Measurements from ENCODE around the gene GARIN5B. TPM values are rescaled to one million over a fixed set of nuclear protein-coding genes. Genes with fewer than 3 reads are reported as not detected.

GARIN5B gene
- total RNA-seq, 1 donor from 2014 or later: not detected

- TF ChIP-seq CTCF (IDR thresholded peaks at IDR 0.05; ENCODE audit: borderline replicate concordance): no peak
- intact Hi-C loops (cut with micrococcal nuclease): no loop called here
Observed at GRCh38 chr19:55385724-55386492, 22.8 kb upstream of the GARIN5B start, which contains the start of gene RPL28. RPL28 (plus strand) TSS chr19:55385932; CDS start chr19:55386358, 426 bp downstream.

DNA sequence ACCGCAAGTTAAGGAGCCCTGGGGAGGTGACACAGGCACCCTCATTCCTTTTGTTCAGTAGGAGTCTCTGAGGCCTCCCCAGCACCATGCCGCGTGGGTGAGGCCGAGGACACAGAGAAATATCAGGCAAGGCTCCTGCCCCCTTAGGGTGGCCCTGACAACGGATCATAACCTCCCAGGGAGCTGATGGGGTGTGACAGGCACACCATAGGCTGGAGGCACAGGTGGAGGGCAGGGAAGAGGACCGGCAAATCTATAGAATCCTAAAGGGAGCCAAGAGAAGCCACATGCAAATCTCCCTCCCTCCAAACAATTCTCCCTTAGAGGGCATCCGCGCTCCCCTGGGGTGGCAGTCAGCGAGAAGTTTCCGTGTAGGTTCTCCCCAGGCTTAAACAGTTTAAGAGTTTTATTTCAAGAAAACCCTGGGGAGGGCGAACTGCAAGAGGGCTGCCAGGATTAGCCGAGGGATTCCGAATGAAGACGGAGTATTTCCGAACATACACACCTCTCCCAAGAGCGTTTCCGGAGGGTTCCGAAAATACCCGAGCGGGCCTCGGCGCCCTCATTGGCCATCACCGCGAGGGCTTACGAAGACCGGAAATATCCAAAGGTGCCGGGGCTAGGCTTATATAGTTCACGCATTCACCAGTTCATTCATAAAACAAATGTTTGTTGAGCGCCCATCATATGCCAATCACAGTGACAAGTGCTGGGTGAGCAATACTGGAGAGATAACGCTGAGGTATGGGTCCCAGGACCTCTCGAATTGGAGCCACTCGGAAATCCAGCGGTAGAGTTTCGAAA, 22.1 kb upstream of the GARIN5B start:
- H3K27me3 ChIP-seq (ENCODE audit: low read depth): no peaks in the 10 kb centered on the region
- H3K4me3 ChIP-seq: peak overlapping the region; percentile 85
- intact Hi-C loops (cut with micrococcal nuclease): no loop called here
- no peak for TF ChIP-seq CTCF (IDR thresholded peaks at IDR 0.05; ENCODE audit: borderline replicate concordance)
- DNase-seq: peak; percentile 97
- H3K9me3 ChIP-seq (replicated peaks): no peaks in the 10 kb centered on the region
- H3K27ac ChIP-seq (replicated peaks): peak overlapping the region; percentile 95
- peaks cover 32% of the 10 kb centered on the region for H3K36me3 ChIP-seq
- peaks cover 59% of the 10 kb centered on the region for H3K4me1 ChIP-seq

More at GRCh38 chr19:55385724-55386492, 22.8 kb upstream of the GARIN5B start, which contains the start of gene RPL28:
- Histone ChIP-seq H3K4me3 (peak within 1 kb of the TSS; percentile 85), H3K4me1 (peaks cover 64% of the 10 kb centered on the region), H3K36me3 (peaks cover 39% of the 10 kb centered on the region), H3K27ac (replicated peaks) (peak within 1 kb of the TSS; percentile 95), H3K9me3 (replicated peaks) (no peaks in the 10 kb centered on the region), H3K27me3 (ENCODE audit: low read depth) (no peaks in the 10 kb centered on the region)
- peak; percentile 97 for DNase-seq

- intact Hi-C loops (cut with micrococcal nuclease): no loop called here
- Histone ChIP-seq H3K27ac (replicated peaks) (peak within 1 kb of the TSS; percentile 95), H3K36me3 (peaks cover 24% of the 10 kb centered on the region), H3K27me3 (ENCODE audit: low read depth) (no peaks in the 10 kb centered on the region), H3K4me3 (peak within 1 kb of the TSS; percentile 85), H3K4me1 (peaks cover 53% of the 10 kb centered on the region), H3K9me3 (replicated peaks) (no peaks in the 10 kb centered on the region)
- peak; percentile 29 for DNase-seq
- TF ChIP-seq CTCF (IDR thresholded peaks at IDR 0.05; ENCODE audit: borderline replicate concordance): no peak
Observed at GRCh38 chr19:55384131-55384919, 21.3 kb upstream of the GARIN5B start, which contains the start of gene TMEM238. TMEM238 (minus strand) TSS chr19:55384292; CDS start chr19:55384259, 33 bp downstream.

DNA sequence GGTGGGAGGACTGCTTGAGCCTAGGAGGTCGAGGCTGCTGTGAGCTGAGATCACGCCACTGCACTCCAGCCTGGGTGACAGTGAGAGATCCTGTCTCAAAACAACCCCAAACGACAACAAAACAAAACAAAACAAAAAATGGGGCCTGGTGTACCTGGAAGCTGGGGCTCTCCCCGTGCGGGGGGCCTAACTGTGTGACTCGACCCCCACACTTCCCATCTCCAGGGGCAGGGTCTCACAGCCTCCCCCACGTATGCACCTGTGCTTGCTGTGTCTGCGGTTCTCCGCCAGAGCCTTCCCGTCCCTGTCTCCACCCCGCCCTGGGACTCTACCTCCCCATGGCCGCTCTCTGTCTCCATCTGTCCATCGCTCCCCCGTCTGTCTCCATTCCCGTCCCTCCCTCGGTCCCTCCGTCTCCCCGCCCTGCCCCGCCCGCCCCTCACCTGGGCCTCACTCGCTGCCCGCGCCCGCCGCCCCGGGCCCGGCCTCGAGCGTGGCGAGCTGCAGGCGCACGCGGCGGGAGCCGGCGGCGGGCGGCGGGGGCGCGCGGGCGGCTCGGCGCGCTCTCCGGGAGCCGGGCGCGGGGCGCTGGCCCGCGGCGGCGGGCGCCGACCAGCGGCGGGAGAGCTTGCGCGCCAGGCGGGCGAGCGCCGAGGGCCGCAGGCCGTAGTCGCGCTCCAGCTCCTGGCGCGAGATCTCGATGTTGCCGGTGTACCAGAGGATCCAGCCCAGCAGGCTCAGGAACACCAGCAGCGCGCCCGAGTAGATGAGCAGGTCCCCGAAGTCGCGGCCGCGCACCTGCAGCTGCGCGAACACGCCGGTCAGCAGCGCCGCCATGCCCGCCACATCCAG, 20.4 kb upstream of the GARIN5B start:
- no peaks in the 10 kb centered on the region for H3K27me3 ChIP-seq (ENCODE audit: low read depth)
- intact Hi-C loops (cut with micrococcal nuclease): no loop called here
- peak overlapping the region; percentile 95 for H3K27ac ChIP-seq (replicated peaks)
- H3K36me3 ChIP-seq: peaks cover 16% of the 10 kb centered on the region
- peak; percentile 45 for TF ChIP-seq CTCF (IDR thresholded peaks at IDR 0.05; ENCODE audit: borderline replicate concordance)
- no peaks in the 10 kb centered on the region for H3K9me3 ChIP-seq (replicated peaks)
- peaks cover 45% of the 10 kb centered on the region for H3K4me1 ChIP-seq
- peak; percentile 46 for DNase-seq
- peak overlapping the region; percentile 85 for H3K4me3 ChIP-seq

Data from left ventricle myocardium inferior (tissue), 1 donor.